Right forelimb (tissue), 1 donor: ENCODE data around the gene ATF5.
"Not testable (repeated sequence)": the region's sequence is repeated elsewhere in the genome, so short reads cannot be mapped to it uniquely, and the experiment has no call there.

ENCODE experiments used
- DNase-seq: peaks from one replicate; pipeline ENCODE4 v3.0.0-alpha.2; 2018

The ATF5 gene

GRCh38 chr19:49950956-49951526 is 22.0 kb downstream of the ATF5 start:
- DNase-seq: no peak

DNA sequence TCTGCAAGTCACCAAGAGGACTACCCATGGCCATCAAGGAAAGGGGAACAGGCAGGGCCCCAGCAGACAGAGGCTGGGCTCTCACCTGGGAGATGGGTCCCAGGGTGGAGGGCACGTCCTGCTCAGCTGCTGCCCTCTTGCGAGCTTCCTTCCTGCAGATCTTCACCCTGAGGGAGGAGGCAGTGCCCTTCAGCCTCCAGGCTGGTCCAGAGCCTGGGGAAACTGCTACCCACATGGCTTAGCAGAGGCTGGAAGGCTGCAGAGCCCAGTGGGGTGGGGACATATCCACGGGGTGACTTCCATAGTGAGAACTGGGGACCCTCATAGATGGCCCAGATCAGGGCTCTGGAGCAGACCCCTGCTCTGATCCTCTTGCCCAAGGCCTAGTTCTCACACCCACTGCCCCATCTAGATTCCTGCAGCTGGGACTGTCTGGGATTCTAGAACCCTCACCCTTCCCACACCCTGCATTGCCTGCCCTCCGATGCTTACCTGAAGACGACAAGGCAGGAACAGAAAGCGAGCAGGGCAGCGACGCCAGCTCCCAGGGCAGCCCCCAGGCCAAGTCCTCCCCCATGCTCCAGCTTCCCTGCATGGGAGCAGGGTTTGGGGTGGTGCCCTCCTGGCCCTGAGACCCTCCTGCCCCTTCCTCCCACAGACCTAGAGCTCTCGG is 22.9 kb downstream of the ATF5 start:
- DNase-seq: no peak

GRCh38 chr19:49952479-49952836 is 23.5 kb downstream of the ATF5 start:
- no peak for DNase-seq

DNA sequence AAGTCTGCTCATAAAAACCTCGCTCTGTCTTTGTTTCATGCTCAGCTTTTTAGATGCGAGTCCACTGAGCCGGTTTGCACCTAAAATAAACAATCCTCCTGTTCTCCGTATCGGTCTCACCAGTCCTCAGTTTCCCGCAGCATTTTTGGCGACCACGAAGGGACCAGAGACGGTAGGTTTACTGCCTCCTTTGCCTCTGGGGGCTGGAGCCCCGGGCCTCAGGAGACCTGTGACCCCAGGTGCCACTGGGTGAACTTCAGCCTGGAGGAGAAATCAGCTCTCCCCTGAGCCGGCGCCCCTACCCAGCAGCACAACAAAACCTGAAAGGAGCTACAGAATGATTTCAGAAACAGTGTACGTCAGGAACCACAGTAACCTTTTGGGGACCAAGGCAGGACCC is 23.9 kb downstream of the ATF5 start:
- no peak for DNase-seq

DNA sequence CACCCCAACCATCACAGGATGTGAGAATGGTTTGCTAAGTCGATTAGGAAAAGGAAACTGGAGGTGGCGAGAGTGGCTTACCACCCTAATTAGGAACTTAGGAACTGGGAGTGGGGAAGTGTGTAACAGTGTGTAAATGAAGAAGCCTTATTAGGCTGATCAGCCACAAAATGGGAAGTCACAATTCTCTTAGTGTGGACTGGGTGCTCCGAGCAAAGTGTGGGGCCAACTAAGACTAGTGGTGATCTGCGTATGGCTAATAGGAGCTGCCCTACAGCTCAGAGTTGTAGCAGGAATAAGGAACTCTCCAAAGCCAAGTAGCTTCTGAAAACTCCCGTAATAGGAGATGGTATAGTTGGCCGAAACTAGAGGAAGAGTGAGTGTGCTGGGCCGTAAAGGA is 24.4 kb downstream of the ATF5 start:
- no peak for DNase-seq

DNA sequence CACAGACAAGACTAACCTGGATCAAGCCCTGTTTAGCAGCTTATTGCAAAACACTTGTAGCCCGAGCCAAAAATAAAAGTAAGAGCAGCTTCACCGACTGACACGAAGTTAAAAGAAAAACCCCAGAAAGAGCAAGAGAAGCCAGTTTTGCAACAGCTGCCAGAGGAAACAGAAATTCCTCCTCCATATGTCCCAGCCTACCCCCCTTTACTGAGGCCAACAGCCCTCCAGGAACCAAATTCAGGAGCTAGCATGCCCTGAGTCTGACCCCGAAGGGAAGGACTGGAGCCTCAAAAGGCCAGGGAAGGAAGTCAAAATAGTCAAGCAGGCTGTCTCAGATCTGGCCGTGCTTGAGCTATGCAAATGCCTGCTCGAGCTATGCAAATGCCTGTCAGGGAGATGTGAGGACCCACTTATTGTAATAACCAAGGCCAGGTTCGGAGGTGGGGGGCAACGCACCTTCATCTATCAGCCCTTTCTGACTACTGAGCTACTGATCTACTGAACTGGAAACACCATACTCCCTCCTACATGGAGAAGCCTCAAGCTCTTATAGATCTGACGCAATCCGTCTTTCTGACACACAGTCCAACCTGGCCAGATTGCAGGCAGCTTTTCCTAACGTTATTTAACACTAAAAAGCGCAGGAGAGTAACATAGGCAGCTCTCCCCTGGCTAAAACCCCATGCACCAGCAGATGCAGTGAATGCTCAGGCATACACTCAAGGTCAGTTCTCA is 25.3 kb downstream of the ATF5 start:
- DNase-seq: no peak

GRCh38 chr19:49954933-49955332 is 25.9 kb downstream of the ATF5 start:
- DNase-seq: no peak

DNA sequence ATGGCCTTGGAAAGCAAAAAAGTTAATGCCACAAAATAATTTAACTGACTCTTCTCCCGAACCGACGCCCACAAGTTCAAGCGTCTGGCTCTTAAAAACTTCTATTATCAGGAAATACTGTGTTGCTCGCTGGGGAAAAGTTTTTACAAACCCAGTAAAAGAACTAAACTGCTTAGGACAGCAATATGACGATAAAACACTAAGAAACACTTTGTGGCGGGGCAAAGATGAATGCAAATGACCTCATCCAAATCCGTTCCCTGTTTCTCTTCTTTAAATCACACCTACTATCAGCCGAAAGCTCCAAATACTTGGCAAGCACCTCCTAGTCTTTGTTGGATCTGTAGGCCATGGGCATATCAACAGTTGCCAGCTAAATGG is 27.1 kb downstream of the ATF5 start:
- DNase-seq: no peak

DNA sequence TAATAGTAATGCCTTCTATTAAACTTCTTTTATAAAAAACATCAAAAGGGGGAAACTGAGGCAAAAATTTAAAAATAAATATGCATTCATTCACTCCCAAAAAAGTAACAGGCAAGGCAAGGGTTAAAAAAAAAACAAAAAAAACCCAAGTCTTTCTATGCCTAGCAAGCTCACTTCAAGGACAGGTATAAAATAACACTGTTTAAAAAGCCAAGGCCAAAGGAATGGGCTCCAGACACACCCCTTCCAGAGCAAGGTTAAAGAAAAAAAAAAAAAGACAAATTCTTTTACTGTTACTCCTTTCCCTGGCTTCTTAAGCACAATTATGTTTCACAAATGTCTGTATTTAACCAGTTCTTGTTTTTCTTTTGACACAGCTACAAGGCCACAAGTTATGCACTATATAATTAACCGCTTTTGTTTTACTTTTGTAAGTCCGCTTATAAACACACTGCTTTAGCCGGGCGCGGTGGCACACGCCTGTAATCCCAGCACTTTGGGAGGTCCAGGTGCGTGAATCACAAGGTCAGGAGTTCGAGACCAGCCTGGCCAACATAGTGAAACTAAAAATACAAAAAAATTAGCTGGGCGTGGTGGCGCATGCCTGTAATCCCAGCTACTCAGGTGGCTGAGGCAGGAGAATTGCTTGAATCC is 28.4 kb downstream of the ATF5 start:
- DNase-seq: no peak

- DNase-seq: not testable (repeated sequence)
Observed at GRCh38 chr19:49958144-49958543, 29.1 kb downstream of the ATF5 start.

DNA sequence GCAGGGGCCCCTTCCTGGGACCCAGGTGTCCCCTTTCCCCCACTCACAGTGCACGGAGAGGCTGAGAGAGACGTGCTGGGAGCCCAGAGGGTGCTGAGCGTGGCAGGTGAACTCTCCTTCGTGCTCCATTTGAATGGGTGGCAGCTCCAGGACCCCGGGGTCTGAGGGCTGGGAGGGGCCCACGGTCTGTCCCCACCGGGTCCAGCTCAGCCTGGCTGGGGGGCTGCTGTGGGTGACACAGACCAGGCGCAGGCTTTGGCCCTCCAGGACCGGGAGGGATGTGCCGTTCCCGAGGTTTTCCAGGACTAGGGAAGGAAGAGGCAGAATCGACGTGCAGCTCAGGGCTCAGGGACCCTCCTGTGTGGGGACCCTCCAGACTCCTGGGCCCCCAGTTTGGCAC is 29.6 kb downstream of the ATF5 start:
- DNase-seq: not testable (repeated sequence)

- DNase-seq: not testable (repeated sequence)
Observed at GRCh38 chr19:49959892-49960291, 30.9 kb downstream of the ATF5 start.

DNA sequence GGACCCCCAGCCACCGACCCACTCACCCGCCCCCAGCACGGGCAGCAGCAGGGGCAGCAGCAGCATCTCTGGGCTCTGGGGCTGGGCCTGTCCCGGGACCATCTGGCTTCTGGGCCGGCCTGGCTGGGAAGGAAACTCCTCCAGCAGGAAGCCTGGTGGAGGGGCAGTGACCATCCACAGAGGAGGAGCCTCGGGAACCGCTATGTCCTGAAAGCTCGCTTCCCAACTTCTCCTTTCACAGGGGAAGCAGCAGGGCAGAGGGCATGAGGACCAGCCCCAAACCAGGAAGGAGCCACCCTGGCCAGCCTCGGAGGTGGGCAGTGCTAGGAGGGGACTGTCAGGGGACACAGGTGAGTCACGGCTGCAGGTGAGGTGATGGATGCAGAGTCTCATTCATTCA is 32.0 kb downstream of the ATF5 start, which contains the start of gene SIGLEC11:
Gene SIGLEC11, minus strand, starts transcription at position 193 of the 400 bp plus-strand sequence. Its CDS starts 91 bp downstream, at position 102.
- DNase-seq: not testable (repeated sequence)

- no peak for DNase-seq
Observed at GRCh38 chr19:49968279-49968922, 39.4 kb downstream of the ATF5 start.

- DNase-seq: not testable (repeated sequence)
Observed at GRCh38 chr19:49969355-49969754, 40.4 kb downstream of the ATF5 start.

GRCh38 chr19:49971991-49972411 is 43.0 kb downstream of the ATF5 start:
- DNase-seq: no peak

- no peak for DNase-seq
Observed at GRCh38 chr19:49972841-49973240, 43.8 kb downstream of the ATF5 start.

- no peak for DNase-seq
Observed at GRCh38 chr19:49973987-49974386, 45.0 kb downstream of the ATF5 start.

DNA sequence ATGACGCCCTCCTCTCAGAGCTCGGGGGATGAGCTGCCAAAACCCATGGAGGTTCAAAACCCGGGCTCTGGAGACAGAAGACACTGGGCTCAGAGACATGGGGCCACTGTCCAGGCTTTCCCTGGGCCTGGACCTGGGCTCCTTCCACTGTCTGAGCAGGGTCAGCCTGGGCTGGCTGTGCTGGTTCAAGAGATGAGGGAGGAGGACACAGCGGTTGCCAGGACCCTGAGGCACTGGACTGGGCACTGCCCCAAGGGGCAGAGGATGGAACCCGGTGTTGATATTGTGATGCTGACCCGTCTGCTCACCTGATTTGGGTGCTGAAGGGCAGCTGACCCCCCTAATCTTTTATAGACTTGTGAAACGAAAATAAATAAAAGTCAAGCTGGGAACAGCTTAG is 46.0 kb downstream of the ATF5 start:
- no peak for DNase-seq

DNA sequence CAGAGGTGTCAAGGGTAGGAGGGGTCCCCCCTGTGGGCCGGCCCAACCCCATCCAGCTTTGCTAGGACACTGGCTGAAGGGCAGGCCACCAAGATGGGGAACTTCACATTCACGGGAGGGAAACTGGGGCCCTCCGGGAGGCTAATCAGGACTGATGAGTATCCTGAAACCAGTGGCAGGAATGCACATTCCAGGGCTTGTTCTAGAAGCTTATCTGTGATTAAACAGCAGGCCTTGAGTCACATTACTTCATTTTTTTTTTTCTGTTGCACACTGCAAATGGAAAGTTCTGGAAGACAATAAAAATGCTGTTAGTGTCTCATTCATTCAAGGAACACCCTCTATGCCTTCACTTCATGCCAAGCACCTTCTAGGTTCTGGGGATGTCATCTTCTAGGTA is 47.5 kb downstream of the ATF5 start:
- no peak for DNase-seq

DNA sequence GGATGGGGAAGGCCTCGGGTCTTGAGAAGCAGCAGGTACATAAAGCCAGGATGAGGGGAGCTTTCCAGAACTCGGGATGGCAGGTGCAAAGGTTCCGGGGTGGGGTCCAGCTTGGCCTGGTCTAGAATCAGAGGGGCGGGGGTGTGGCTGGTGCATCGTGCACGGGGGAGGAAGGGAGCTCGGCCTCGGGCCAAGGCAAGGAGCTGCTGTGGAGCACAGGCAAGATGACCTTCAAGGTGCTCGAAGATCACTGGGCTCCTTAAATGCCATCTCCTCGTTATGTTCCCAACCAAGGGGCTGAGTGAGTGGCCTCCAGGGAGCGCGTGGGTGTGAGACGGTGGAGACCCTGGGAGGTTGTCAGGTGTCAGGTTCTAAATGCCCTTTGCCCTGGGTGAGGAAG is 48.1 kb downstream of the ATF5 start:
- DNase-seq: no peak

DNA sequence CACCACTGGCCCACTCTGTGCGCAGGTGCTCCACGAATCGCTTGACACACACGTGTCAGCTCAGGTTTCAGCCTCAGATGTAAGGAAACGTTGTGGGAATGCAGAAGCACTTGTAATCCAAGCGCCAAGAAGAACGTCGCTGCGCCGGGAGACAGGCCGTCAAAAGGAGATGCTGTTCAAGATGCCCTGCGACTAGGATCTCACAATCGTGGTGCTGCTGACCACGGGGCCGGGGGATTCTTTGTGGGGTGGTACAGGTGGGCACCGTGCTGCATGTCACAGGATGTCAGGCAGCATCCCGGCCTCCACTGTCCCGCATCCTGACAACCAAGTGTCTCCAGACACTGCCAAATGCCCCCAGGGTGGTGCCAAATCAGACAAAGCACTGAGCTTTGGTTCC is 48.9 kb downstream of the ATF5 start:
- no peak for DNase-seq

DNA sequence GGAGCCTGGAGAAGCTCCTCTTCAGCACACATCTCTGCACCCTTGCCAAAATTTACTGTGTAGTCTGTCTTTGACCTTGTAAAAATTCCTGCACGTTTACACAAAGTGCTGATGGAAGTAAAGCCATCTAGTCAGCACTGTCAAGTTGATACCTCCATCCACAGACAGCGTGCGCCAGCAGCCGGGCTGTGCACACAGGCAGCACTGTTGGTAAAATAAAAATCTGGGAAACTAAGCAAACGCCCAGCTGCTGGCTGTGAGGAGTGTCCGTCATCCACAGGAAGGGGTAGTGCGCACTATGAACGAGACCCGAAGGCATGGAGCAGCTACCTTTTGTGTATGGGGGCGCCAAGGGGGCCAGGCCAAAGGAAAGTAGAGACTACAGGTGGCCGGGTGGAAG is 49.3 kb downstream of the ATF5 start:
- DNase-seq: no peak
